Mesendoderm (in vitro differentiated cells): ENCODE results near the gene TMED6.

Source experiments
- DNase-seq: peaks from one replicate; pipeline ENCODE4 v3.0.0; 2013
- H2AK5ac ChIP-seq: 2 replicates; pipeline ENCODE4 v1.6.1; 2013; ENCODE audit warnings: low read length, inconsistent platforms
- H2BK120ac ChIP-seq: 2 replicates; pipeline ENCODE4 v1.6.1; 2013; ENCODE audit warnings: low read depth, mild to moderate bottlenecking, low read length, moderate library complexity, mixed read lengths
- H2BK15ac ChIP-seq: replicated peaks from 2 replicates; pipeline ENCODE4 v1.6.1; 2013; ENCODE audit warnings: low read depth, mild to moderate bottlenecking, moderate library complexity
- H2BK5ac ChIP-seq: 2 replicates; pipeline ENCODE4 v1.6.1; 2013; ENCODE audit warnings: low read length, inconsistent platforms
- H3K18ac ChIP-seq: 2 replicates; pipeline ENCODE4 v1.6.1; 2013; ENCODE audit warnings: mild to moderate bottlenecking, low read length, mixed read lengths
- H3K23ac ChIP-seq: one replicate; pipeline ENCODE4 v1.6.1; 2013; ENCODE audit warnings: low read length
- H3K27ac ChIP-seq: 2 replicates; pipeline ENCODE4 v1.5.1; 2013; ENCODE audit warnings: low read depth, mild to moderate bottlenecking, inconsistent platforms, low read length, moderate library complexity
- H3K27me3 ChIP-seq: 2 replicates; pipeline ENCODE4 v1.6.1; 2013; ENCODE audit warnings: low read length, control low read depth, mild to moderate bottlenecking, inconsistent platforms; ENCODE audit not compliant: insufficient read depth, poor library complexity
- H3K36me3 ChIP-seq: 2 replicates; pipeline ENCODE4 v1.6.1; 2013; ENCODE audit warnings: low read length, inconsistent platforms; ENCODE audit not compliant: control insufficient read depth, insufficient read depth
- H3K4ac ChIP-seq: one replicate; pipeline ENCODE4 v1.6.1; 2013; ENCODE audit warnings: low read depth, mild to moderate bottlenecking, low read length, moderate library complexity
- H3K4me1 ChIP-seq: 2 replicates; pipeline ENCODE4 v1.6.1; 2013; ENCODE audit warnings: low read depth, low read length, inconsistent platforms; ENCODE audit not compliant: control insufficient read depth
- H3K4me2 ChIP-seq: 2 replicates; pipeline ENCODE4 v1.6.1; 2013; ENCODE audit warnings: low read length
- H3K4me3 ChIP-seq: 2 replicates; pipeline ENCODE4 v1.5.1; 2013; ENCODE audit warnings: mild to moderate bottlenecking, low read length
- H3K56ac ChIP-seq: one replicate; pipeline ENCODE4 v1.6.1; 2013; ENCODE audit warnings: low read length
- H3K79me1 ChIP-seq: 2 replicates; pipeline ENCODE4 v1.6.1; 2013; ENCODE audit warnings: low read length, inconsistent platforms
- H3K79me2 ChIP-seq: 2 replicates; pipeline ENCODE4 v1.6.1; 2013; ENCODE audit warnings: mild to moderate bottlenecking, low read length; ENCODE audit not compliant: control insufficient read depth, insufficient read depth
- H3K9ac ChIP-seq: 2 replicates; pipeline ENCODE4 v1.6.1; 2013; ENCODE audit warnings: low read length, inconsistent platforms
- H4K5ac ChIP-seq: one replicate; pipeline ENCODE4 v1.6.1; 2013; ENCODE audit warnings: low read length
- H4K8ac ChIP-seq: one replicate; pipeline ENCODE4 v1.6.1; 2013; ENCODE audit warnings: low read depth, mild to moderate bottlenecking, control low read depth, low read length, moderate library complexity
- WGBS: extraction: QIAGEN DNeasy Blood & Tissue Kit; methylation state at CpG from one replicate; pipeline ENCODE4 v1.1.7; 2013; ENCODE audit warnings: low lambda C conversion rate, missing lambda C conversion rate; ENCODE audit not compliant: insufficient coverage; ENCODE audit errors: extremely low coverage; 5-methylcytosine and 5-hydroxymethylcytosine counted together

The TMED6 gene

GRCh38 chr16:69378760-69379159, 27.2 kb upstream of the TMED6 start:
- Histone ChIP-seq H3K9ac (no peak overlapping the region), H2AK5ac (no peak overlapping the region), H3K27me3 (no peaks in the 10 kb centered on the region), H3K36me3 (peaks cover 6% of the 10 kb centered on the region), H3K18ac (no peak overlapping the region), H2BK15ac (no peak overlapping the region), H3K56ac (no peak overlapping the region), H3K4me3 (no peak overlapping the region), H3K4ac (no peak overlapping the region), H2BK120ac (no peak overlapping the region), H3K79me2 (peaks cover 5% of the 10 kb centered on the region), H4K5ac (no peak overlapping the region), H3K4me1 (no peaks in the 10 kb centered on the region), H3K27ac (no peak overlapping the region), H3K4me2 (no peak overlapping the region), H4K8ac (no peak overlapping the region), H2BK5ac (no peak overlapping the region), H3K23ac (no peak overlapping the region), H3K79me1 (peaks cover 6% of the 10 kb centered on the region)
- WGBS: no CpG with 5 or more reads among the region's 1 CpG
- DNase-seq: no peak

GRCh38 chr16:69378036-69378435, 26.4 kb upstream of the TMED6 start:
- H3K18ac ChIP-seq: no peak overlapping the region
- H2BK15ac ChIP-seq: no peak overlapping the region
- H2AK5ac ChIP-seq: no peak overlapping the region
- H4K5ac ChIP-seq: no peak overlapping the region
- H3K27ac ChIP-seq: no peak overlapping the region
- no peak overlapping the region for H3K4me3 ChIP-seq
- no peak overlapping the region for H2BK5ac ChIP-seq
- no peaks in the 10 kb centered on the region for H3K4me1 ChIP-seq
- H3K23ac ChIP-seq: no peak overlapping the region
- H3K79me1 ChIP-seq: peaks cover 5% of the 10 kb centered on the region
- H3K4ac ChIP-seq: no peak overlapping the region
- H4K8ac ChIP-seq: no peak overlapping the region
- H3K79me2 ChIP-seq: peaks cover 5% of the 10 kb centered on the region
- H2BK120ac ChIP-seq: no peak overlapping the region
- no CpG with 5 or more reads among the region's 1 CpG for WGBS
- H3K27me3 ChIP-seq: no peaks in the 10 kb centered on the region
- no peak overlapping the region for H3K9ac ChIP-seq
- no peak overlapping the region for H3K56ac ChIP-seq
- peaks cover 6% of the 10 kb centered on the region for H3K36me3 ChIP-seq
- no peak overlapping the region for H3K4me2 ChIP-seq
- no peak for DNase-seq

- H3K79me2 ChIP-seq: no peaks in the 10 kb centered on the region
- H2BK120ac ChIP-seq: no peak overlapping the region
- no peak for DNase-seq
- H3K79me1 ChIP-seq: peaks cover 2% of the 10 kb centered on the region
- H3K4me3 ChIP-seq: no peak overlapping the region
- no peak overlapping the region for H3K4me2 ChIP-seq
- no peak overlapping the region for H3K4ac ChIP-seq
- H3K27me3 ChIP-seq: no peaks in the 10 kb centered on the region
- no peak overlapping the region for H2AK5ac ChIP-seq
- no peak overlapping the region for H3K27ac ChIP-seq
- H4K5ac ChIP-seq: no peak overlapping the region
- H3K56ac ChIP-seq: no peak overlapping the region
- no peak overlapping the region for H2BK15ac ChIP-seq
- no peak overlapping the region for H4K8ac ChIP-seq
- no peak overlapping the region for H2BK5ac ChIP-seq
- H3K36me3 ChIP-seq: peaks cover 2% of the 10 kb centered on the region
- WGBS: no CpG with 5 or more reads among the region's 10 CpGs
- H3K18ac ChIP-seq: no peak overlapping the region
- H3K4me1 ChIP-seq: no peaks in the 10 kb centered on the region
- H3K23ac ChIP-seq: no peak overlapping the region
- no peak overlapping the region for H3K9ac ChIP-seq
These were observed 24.9 kb upstream of the TMED6 start for GRCh38 chr16:69376393-69377059.

GRCh38 chr16:69373019-69373418, 21.4 kb upstream of the TMED6 start:
- H2BK5ac ChIP-seq: no peak overlapping the region
- peaks cover 2% of the 10 kb centered on the region for H3K79me1 ChIP-seq
- H3K18ac ChIP-seq: no peak overlapping the region
- no CpG with 5 or more reads among the region's 1 CpG for WGBS
- H3K4ac ChIP-seq: no peak overlapping the region
- H3K27ac ChIP-seq: no peak overlapping the region
- H3K4me2 ChIP-seq: no peak overlapping the region
- no peaks in the 10 kb centered on the region for H3K4me1 ChIP-seq
- H3K56ac ChIP-seq: no peak overlapping the region
- DNase-seq: no peak
- peaks cover 4% of the 10 kb centered on the region for H3K36me3 ChIP-seq
- H4K5ac ChIP-seq: no peak overlapping the region
- no peak overlapping the region for H4K8ac ChIP-seq
- no peaks in the 10 kb centered on the region for H3K79me2 ChIP-seq
- H3K27me3 ChIP-seq: no peaks in the 10 kb centered on the region
- no peak overlapping the region for H3K23ac ChIP-seq
- no peak overlapping the region for H3K9ac ChIP-seq
- no peak overlapping the region for H2BK120ac ChIP-seq
- no peak overlapping the region for H2BK15ac ChIP-seq
- no peak overlapping the region for H2AK5ac ChIP-seq
- H3K4me3 ChIP-seq: no peak overlapping the region

- Histone ChIP-seq H2AK5ac (no peak overlapping the region), H3K23ac (no peak overlapping the region), H4K5ac (no peak overlapping the region), H3K36me3 (peaks cover 6% of the 10 kb centered on the region), H3K4me1 (no peaks in the 10 kb centered on the region), H3K9ac (no peak overlapping the region), H2BK15ac (no peak overlapping the region), H2BK5ac (no peak overlapping the region), H3K4me3 (no peak overlapping the region), H2BK120ac (no peak overlapping the region), H3K27ac (no peak overlapping the region), H3K56ac (no peak overlapping the region), H4K8ac (no peak overlapping the region), H3K4ac (no peak overlapping the region), H3K18ac (no peak overlapping the region), H3K79me2 (no peaks in the 10 kb centered on the region), H3K4me2 (no peak overlapping the region), H3K79me1 (peaks cover 2% of the 10 kb centered on the region), H3K27me3 (no peaks in the 10 kb centered on the region)
- no peak for DNase-seq
- WGBS: no CpG with 5 or more reads among the region's 2 CpGs
These were observed 20.0 kb upstream of the TMED6 start for GRCh38 chr16:69371564-69371963.

GRCh38 chr16:69368866-69369265, 17.3 kb upstream of the TMED6 start:
- peaks cover 8% of the 10 kb centered on the region for H3K36me3 ChIP-seq
- no peak for DNase-seq
- WGBS: no CpG with 5 or more reads among the region's 4 CpGs

More at GRCh38 chr16:69368866-69369265, 17.3 kb upstream of the TMED6 start:
- H3K4ac ChIP-seq: no peak overlapping the region
- H3K4me3 ChIP-seq: no peak overlapping the region
- no peak overlapping the region for H2AK5ac ChIP-seq
- H3K9ac ChIP-seq: no peak overlapping the region
- no peak overlapping the region for H3K27ac ChIP-seq
- peaks cover 2% of the 10 kb centered on the region for H3K79me1 ChIP-seq
- no peak overlapping the region for H2BK120ac ChIP-seq
- no peak overlapping the region for H2BK5ac ChIP-seq
- H3K4me1 ChIP-seq: no peaks in the 10 kb centered on the region
- H2BK15ac ChIP-seq: no peak overlapping the region
- no peak overlapping the region for H3K18ac ChIP-seq
- no peak overlapping the region for H4K8ac ChIP-seq
- no peak overlapping the region for H4K5ac ChIP-seq
- H3K27me3 ChIP-seq: no peaks in the 10 kb centered on the region
- H3K4me2 ChIP-seq: no peak overlapping the region
- H3K79me2 ChIP-seq: no peaks in the 10 kb centered on the region
- no peak overlapping the region for H3K56ac ChIP-seq
- H3K23ac ChIP-seq: no peak overlapping the region
